ENCODE data around the gene ARFGEF3.

DNA sequence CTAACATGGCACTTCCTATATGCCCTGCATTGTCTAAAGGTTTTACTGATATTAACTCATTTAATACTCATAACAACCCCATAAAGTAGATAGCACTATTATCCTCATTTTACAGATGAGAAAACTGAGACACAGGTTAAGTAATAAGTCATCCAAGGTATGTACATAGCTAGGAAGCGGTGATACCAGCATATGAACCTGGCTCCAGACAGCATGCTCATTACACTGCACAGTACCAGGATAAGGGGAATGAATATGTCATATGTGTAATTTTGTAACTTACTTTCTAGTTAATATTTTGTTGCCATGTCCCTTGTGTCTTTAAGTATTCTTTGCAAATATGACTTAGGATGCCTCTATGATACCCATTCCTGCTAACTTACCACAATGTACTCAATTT, 109.7 kb downstream of the ARFGEF3 start:
- TF ChIP-seq, protein P1, sequence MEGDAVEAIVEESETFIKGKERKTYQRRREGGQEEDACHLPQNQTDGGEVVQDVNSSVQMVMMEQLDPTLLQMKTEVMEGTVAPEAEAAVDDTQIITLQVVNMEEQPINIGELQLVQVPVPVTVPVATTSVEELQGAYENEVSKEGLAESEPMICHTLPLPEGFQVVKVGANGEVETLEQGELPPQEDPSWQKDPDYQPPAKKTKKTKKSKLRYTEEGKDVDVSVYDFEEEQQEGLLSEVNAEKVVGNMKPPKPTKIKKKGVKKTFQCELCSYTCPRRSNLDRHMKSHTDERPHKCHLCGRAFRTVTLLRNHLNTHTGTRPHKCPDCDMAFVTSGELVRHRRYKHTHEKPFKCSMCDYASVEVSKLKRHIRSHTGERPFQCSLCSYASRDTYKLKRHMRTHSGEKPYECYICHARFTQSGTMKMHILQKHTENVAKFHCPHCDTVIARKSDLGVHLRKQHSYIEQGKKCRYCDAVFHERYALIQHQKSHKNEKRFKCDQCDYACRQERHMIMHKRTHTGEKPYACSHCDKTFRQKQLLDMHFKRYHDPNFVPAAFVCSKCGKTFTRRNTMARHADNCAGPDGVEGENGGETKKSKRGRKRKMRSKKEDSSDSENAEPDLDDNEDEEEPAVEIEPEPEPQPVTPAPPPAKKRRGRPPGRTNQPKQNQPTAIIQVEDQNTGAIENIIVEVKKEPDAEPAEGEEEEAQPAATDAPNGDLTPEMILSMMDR (conservative IDR thresholded peaks at IDR 0.05): no peak
- TF ChIP-seq ZFX (IDR thresholded peaks at IDR 0.05): no peak

Measured in C4-2B (cell line).